ENCODE measurements around the gene ACADVL.

ACADVL gene

DNA sequence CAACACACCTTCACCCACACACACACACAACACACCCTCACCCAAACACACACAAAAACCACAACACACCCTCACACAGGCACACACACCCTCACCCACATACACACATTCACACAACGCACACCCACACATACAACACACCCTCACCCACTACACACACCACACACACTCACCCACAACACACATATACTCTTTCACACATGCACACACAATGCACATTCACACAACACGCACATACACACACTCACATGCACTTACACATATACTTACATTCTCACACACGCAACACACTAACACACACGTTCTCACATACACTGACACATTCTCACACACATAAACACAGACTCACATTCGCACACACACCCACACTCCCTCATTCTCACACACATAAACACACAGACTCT lies 44.4 kb upstream of the ACADVL start:
- no peak overlapping the region for H2AFZ ChIP-seq
- TF ChIP-seq, protein P1, sequence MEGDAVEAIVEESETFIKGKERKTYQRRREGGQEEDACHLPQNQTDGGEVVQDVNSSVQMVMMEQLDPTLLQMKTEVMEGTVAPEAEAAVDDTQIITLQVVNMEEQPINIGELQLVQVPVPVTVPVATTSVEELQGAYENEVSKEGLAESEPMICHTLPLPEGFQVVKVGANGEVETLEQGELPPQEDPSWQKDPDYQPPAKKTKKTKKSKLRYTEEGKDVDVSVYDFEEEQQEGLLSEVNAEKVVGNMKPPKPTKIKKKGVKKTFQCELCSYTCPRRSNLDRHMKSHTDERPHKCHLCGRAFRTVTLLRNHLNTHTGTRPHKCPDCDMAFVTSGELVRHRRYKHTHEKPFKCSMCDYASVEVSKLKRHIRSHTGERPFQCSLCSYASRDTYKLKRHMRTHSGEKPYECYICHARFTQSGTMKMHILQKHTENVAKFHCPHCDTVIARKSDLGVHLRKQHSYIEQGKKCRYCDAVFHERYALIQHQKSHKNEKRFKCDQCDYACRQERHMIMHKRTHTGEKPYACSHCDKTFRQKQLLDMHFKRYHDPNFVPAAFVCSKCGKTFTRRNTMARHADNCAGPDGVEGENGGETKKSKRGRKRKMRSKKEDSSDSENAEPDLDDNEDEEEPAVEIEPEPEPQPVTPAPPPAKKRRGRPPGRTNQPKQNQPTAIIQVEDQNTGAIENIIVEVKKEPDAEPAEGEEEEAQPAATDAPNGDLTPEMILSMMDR (IDR thresholded peaks at IDR 0.05): no peak
- peaks cover 16% of the 10 kb centered on the region for H3K4me1 ChIP-seq
- H3K27ac ChIP-seq: no peak overlapping the region
- H3K36me3 ChIP-seq (ENCODE audit: control insufficient read depth, insufficient read depth, low read length): no peaks in the 10 kb centered on the region
- no peaks in the 10 kb centered on the region for H3K79me2 ChIP-seq
- no peaks in the 10 kb centered on the region for H3K9me3 ChIP-seq (ENCODE audit: control insufficient read depth, low read length)
- H3K4me2 ChIP-seq (ENCODE audit: low read length): peak overlapping the region; percentile 95
- no peak overlapping the region for H3K9ac ChIP-seq
- no peaks in the 10 kb centered on the region for H3K27me3 ChIP-seq (ENCODE audit: control insufficient read depth, insufficient read depth, low read length)
- no peak overlapping the region for H3K4me3 ChIP-seq (ENCODE audit: low read depth, low read length)

DNA sequence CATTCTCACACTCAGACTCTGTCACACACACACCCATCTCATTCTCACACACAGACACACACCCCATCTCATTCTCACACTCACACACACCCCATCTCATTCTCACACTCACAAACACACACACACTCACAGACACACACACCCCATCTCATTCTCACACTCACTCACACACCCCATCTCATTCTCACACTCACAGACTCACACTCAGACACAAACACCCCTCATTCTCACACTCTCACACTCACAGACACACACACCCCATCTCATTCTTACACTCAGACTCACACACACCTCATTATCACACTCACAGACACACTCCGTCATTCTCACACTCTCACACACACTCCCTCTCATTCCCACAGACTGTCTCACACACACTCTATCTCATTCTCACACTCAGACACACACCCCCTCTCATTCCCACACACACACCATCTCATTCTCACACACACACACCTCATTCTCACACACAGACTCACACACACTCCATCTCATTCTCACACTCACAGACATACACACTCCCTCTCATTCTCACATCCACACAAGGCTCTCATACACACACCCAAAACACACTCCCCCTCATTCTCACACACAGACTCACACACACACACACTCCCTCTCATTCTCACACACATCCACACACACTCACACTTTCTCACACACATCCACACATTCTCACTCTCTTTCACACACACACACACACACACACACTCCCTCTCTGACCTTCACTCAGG lies 43.5 kb upstream of the ACADVL start:
- Histone ChIP-seq H3K4me1 (peaks cover 16% of the 10 kb centered on the region), H2AFZ (peak overlapping the region; percentile 86), H3K4me2 (ENCODE audit: low read length) (peak overlapping the region; percentile 95), H3K79me2 (no peaks in the 10 kb centered on the region), H3K4me3 (ENCODE audit: low read depth, low read length) (peak overlapping the region; percentile 71), H3K9me3 (ENCODE audit: control insufficient read depth, low read length) (no peaks in the 10 kb centered on the region), H3K9ac (no peak overlapping the region), H3K27ac (no peak overlapping the region), H3K36me3 (ENCODE audit: control insufficient read depth, insufficient read depth, low read length) (no peaks in the 10 kb centered on the region), H3K27me3 (ENCODE audit: control insufficient read depth, insufficient read depth, low read length) (no peaks in the 10 kb centered on the region)
- TF ChIP-seq, protein P1 (IDR thresholded peaks at IDR 0.05): no peak

DNA sequence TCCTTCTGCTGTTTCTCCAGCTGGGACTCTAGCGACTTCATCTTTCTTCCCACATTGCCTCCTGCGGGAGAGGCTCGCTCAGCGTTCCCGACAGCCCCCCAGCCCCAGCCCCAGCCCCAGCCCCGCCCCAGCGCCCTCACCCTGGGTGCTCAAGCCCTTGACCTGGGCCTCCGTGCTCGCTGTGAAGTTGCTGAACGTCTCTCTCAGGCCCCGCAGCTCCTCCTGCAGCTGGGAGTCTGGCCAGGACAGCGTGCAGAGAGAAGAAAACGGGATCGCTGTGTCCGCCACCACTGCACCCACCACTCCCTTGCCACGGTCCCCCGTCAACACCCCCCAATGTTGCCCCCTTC lies 42.9 kb upstream of the ACADVL start:
- Histone ChIP-seq H3K27ac (peak overlapping the region; percentile 3), H3K4me2 (ENCODE audit: low read length) (peak overlapping the region; percentile 95), H2AFZ (peak overlapping the region; percentile 86), H3K4me1 (peaks cover 16% of the 10 kb centered on the region), H3K79me2 (no peaks in the 10 kb centered on the region), H3K36me3 (ENCODE audit: control insufficient read depth, insufficient read depth, low read length) (no peaks in the 10 kb centered on the region), H3K4me3 (ENCODE audit: low read depth, low read length) (peak overlapping the region; percentile 71), H3K27me3 (ENCODE audit: control insufficient read depth, insufficient read depth, low read length) (no peaks in the 10 kb centered on the region), H3K9me3 (ENCODE audit: control insufficient read depth, low read length) (no peaks in the 10 kb centered on the region), H3K9ac (no peak overlapping the region)
- TF ChIP-seq, protein P1 (IDR thresholded peaks at IDR 0.05): no peak

DNA sequence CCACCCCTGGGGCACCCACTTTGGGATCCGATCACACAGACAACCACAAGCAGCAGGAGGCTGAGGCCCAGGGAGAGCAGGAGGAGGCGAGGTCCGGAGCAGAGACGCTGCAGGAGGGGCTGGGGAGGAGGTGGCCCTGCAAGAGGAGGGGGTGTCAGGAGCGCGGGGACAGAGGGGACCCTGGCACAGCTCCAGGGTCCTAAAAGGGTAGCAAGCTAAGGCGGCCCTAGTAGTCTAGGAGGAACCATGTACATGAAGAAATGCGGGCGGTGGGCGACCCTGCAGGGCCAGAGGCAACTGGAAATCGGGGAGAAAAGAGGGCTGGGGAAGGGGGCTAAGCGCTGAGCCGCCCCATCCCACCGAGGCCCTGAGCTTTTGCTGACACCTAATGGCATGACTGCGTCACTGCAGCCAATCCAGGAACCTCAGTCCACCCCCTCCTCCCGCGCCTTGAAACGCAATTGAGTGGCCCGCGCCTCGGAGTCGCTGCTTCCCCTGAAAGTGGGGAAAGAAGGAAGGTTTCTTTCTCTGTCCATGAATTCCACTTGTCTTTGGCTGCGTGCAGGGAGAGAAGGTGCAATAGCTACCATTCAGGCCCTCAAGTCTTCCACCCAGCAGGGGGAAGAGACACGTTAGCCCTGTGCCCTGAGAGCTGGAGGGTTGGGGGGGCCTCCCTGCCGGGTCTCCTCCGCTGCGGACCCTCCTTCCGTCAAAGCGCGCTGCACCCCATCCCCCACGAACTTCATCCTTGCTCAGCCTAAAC lies 42.4 kb upstream of the ACADVL start:
- H3K36me3 ChIP-seq (ENCODE audit: control insufficient read depth, insufficient read depth, low read length): no peaks in the 10 kb centered on the region
- no peak overlapping the region for H3K9ac ChIP-seq
- H3K27ac ChIP-seq: peak overlapping the region; percentile 3
- H3K4me3 ChIP-seq (ENCODE audit: low read depth, low read length): peak overlapping the region; percentile 71
- no peaks in the 10 kb centered on the region for H3K27me3 ChIP-seq (ENCODE audit: control insufficient read depth, insufficient read depth, low read length)
- no peaks in the 10 kb centered on the region for H3K79me2 ChIP-seq
- H2AFZ ChIP-seq: peak overlapping the region; percentile 86
- H3K9me3 ChIP-seq (ENCODE audit: control insufficient read depth, low read length): no peaks in the 10 kb centered on the region
- TF ChIP-seq, protein P1 (IDR thresholded peaks at IDR 0.05): peak; percentile 93
- H3K4me2 ChIP-seq (ENCODE audit: low read length): peak overlapping the region; percentile 95
- H3K4me1 ChIP-seq: peaks cover 16% of the 10 kb centered on the region

All from parathyroid adenoma (tissue), 2 donors.